HCT116 (cell line): ENCODE data around the gene SAXO2. TPM values are rescaled to one million over a fixed set of nuclear protein-coding genes. Genes with fewer than 3 reads are reported as not detected.
"Not testable (repeated sequence)": the region's sequence is repeated elsewhere in the genome, so short reads cannot be mapped to it uniquely, and the experiment has no call there.

Experiments used
- ATAC-seq: fragments of 200-7000 bp; cut with Tn5 transposase; 2 replicates; pipeline ENCODE4 v1.9.1; 2020; ENCODE audit warnings: mild to moderate bottlenecking, moderate library complexity
- BruUV-seq: library from RNA; stranded (reverse); fragments of 400-500 nt; replicated peaks from 2 replicates; lab custom pipeline; 2021; lab: Mats Ljungman, UMichigan
- CTCF ChIA-PET: fragments of 300-600 bp; sonication (Branson Sonifier 250); formaldehyde crosslinking; loops from one replicate; lab custom pipeline; 2021; ENCODE audit warnings: antibody characterized with exemption; lab: Charles Lee
- POLR2A ChIA-PET: fragments of 300-600, 350-600 bp; sonication (Branson Sonifier 250); formaldehyde crosslinking; loops from one replicate; lab custom pipeline; 2021; ENCODE audit warnings: antibody characterized with exemption; lab: Charles Lee
- RAD21 ChIA-PET, 2 experiments: fragments of 300-600 bp; sonication (Branson Sonifier 250); formaldehyde crosslinking; loops; one replicate each; lab custom pipeline; 2023; ENCODE audit warnings: low total read pairs in 2 of 2; ENCODE audit not compliant: uncharacterized antibody in 2 of 2, unreplicated experiment in 2 of 2, low non-redundant PET in 1 of 2; lab: Charles Lee
- DNase-seq: peaks from one replicate; pipeline ENCODE4 v3.0.0-alpha.2; 2010; ENCODE audit warnings: low read depth, low spot score
- H2AFZ ChIP-seq: fragments of 200-600 bp; shearing (Covaris generic), sonication (generic); 2 replicates; pipeline ENCODE4 v1.6.1; 2017; ENCODE audit warnings: low read depth, mixed run types, mixed read lengths, antibody characterized with exemption, low read length; ENCODE audit not compliant: poor library complexity, severe bottlenecking
- H3K27ac ChIP-seq: 2 replicates; pipeline ENCODE4 v1.5.1; 2012; ENCODE audit warnings: low read depth, low read length
- H3K27me3 ChIP-seq: fragments of 200-600 bp; sonication (generic); 2 replicates; pipeline ENCODE4 v1.6.1; 2016; ENCODE audit warnings: mixed run types, low read length, mixed read lengths; ENCODE audit not compliant: insufficient read depth
- H3K36me3 ChIP-seq, 2 experiments: fragments of 200-500 bp in 1 of 2; fragments of 200-600 bp in 1 of 2; sonication (Bioruptor generic) in 1 of 2; sonication (generic) in 1 of 2; 2 replicates each; pipeline versions ENCODE4 v1.5.1 to v1.6.1; 2014 to 2016; ENCODE audit warnings: low read length in 2 of 2, inconsistent platforms in 1 of 2, mixed read lengths in 1 of 2, mixed run types in 1 of 2; ENCODE audit not compliant: insufficient read depth in 2 of 2, control insufficient read depth in 1 of 2
- H3K4me1 ChIP-seq, 2 experiments: fragments of 200-600 bp in 1 of 2; sonication (generic) in 1 of 2; 2 replicates each; pipeline versions ENCODE4 v1.5.1 to v1.6.1; 2012 to 2017; ENCODE audit warnings: low read length in 2 of 2, inconsistent platforms in 1 of 2, mild to moderate bottlenecking in 1 of 2, mixed read lengths in 1 of 2, mixed run types in 1 of 2, moderate library complexity in 1 of 2; ENCODE audit not compliant: insufficient read depth in 2 of 2, control insufficient read depth in 1 of 2
- H3K4me2 ChIP-seq: fragments of 200-600 bp; sonication (generic); 2 replicates; pipeline ENCODE4 v1.6.1; 2017; ENCODE audit warnings: mixed run types, low read length, mixed read lengths
- H3K4me3 ChIP-seq, 2 experiments: fragments of 200-600 bp in 1 of 2; sonication (generic) in 1 of 2; replicated peaks in 1 of 2; 2 replicates each; pipeline ENCODE4 v1.5.1; 2011 to 2016; ENCODE audit warnings: low read length in 2 of 2, control low read depth in 1 of 2, low read depth in 1 of 2, mild to moderate bottlenecking in 1 of 2, mixed read lengths in 1 of 2, mixed run types in 1 of 2
- H3K79me2 ChIP-seq: fragments of 200-600 bp; sonication (generic); 2 replicates; pipeline ENCODE4 v1.6.1; 2017; ENCODE audit warnings: mild to moderate bottlenecking, mixed run types, low read length, moderate library complexity, mixed read lengths; ENCODE audit not compliant: insufficient read depth
- H3K9ac ChIP-seq: fragments of 200-600 bp; sonication (generic); 2 replicates; pipeline ENCODE4 v1.6.1; 2016; ENCODE audit warnings: low read length, mixed read lengths
- H3K9me2 ChIP-seq: fragments of 200-600 bp; sonication (generic), shearing (Covaris generic); 2 replicates; pipeline ENCODE4 v1.6.1; 2017; ENCODE audit warnings: mixed run types, mild to moderate bottlenecking, moderate library complexity; ENCODE audit not compliant: insufficient read depth
- H3K9me3 ChIP-seq, 2 experiments: fragments of 200-500 bp in 1 of 2; fragments of 200-600 bp in 1 of 2; sonication (Bioruptor generic) in 1 of 2; sonication (generic) in 1 of 2; 2 replicates each; pipeline ENCODE4 v1.6.1; 2014 to 2017; ENCODE audit warnings: low read length in 2 of 2, mixed read lengths in 2 of 2, inconsistent platforms in 1 of 2, low read depth in 1 of 2, mild to moderate bottlenecking in 1 of 2, mixed run types in 1 of 2, moderate library complexity in 1 of 2; ENCODE audit not compliant: control insufficient read depth in 1 of 2, insufficient read depth in 1 of 2
- H4K20me1 ChIP-seq: fragments of 200-600 bp; sonication (generic), shearing (Covaris generic); 2 replicates; pipeline ENCODE4 v1.6.1; 2017; ENCODE audit warnings: mixed run types, mild to moderate bottlenecking, moderate library complexity; ENCODE audit not compliant: insufficient read depth
- intact Hi-C: fragments of 100-400 bp; cut with micrococcal nuclease; formaldehyde crosslinking; loops from 2 replicates; pipeline ENCODE4 v1.10.0; 2022
- total RNA-seq: library from RNA; stranded (reverse); gene quantifications from one replicate; pipeline ENCODE4 v1.2.1, GENCODE V29; 2021; ENCODE audit not compliant: unreplicated experiment

SAXO2 gene
- total RNA-seq, 1 experiment from 2014 or later: 5.7 TPM

GRCh38 chr15:82332711-82333602 lies 70.3 kb downstream of the SAXO2 start:
- H3K9ac ChIP-seq, H3K79me2 ChIP-seq, POLR2A ChIA-PET, CTCF ChIA-PET, H3K27ac ChIP-seq, H2AFZ ChIP-seq, H3K9me3 ChIP-seq, H3K27me3 ChIP-seq, H3K4me3 ChIP-seq, H3K4me2 ChIP-seq, H3K36me3 ChIP-seq, H3K9me2 ChIP-seq, H3K4me1 ChIP-seq, DNase-seq, BruUV-seq, intact Hi-C loops, ATAC-seq, RAD21 ChIA-PET, H4K20me1 ChIP-seq: not testable (repeated sequence)

GRCh38 chr15:82333603-82334553 lies 71.3 kb downstream of the SAXO2 start:
- CTCF ChIA-PET, H4K20me1 ChIP-seq, H3K9ac ChIP-seq, H3K9me3 ChIP-seq, H3K27ac ChIP-seq, H2AFZ ChIP-seq, H3K36me3 ChIP-seq, DNase-seq, H3K27me3 ChIP-seq, H3K4me1 ChIP-seq, RAD21 ChIA-PET, intact Hi-C loops, H3K9me2 ChIP-seq, BruUV-seq, H3K4me3 ChIP-seq, H3K4me2 ChIP-seq, ATAC-seq, H3K79me2 ChIP-seq, POLR2A ChIA-PET: not testable (repeated sequence)

Other genes with a start within 250 kb of the SAXO2 start
- gene MEX3B, start 216.8 kb upstream of the SAXO2 start, total RNA-seq: 1.9 TPM
- 12.7 TPM for gene EFL1, start 84 bp upstream of the SAXO2 start, total RNA-seq
- 1.2 TPM for gene GOLGA6L10, start 86.7 kb downstream of the SAXO2 start, total RNA-seq
- 4.3 TPM for gene GOLGA6L9, start 167.0 kb downstream of the SAXO2 start, total RNA-seq